ENCODE measurements around the gene ANKS1A.
"Not testable (repeated sequence)": the region's sequence is repeated elsewhere in the genome, so short reads cannot be mapped to it uniquely, and the experiment has no call there.

The ANKS1A gene, protein sequence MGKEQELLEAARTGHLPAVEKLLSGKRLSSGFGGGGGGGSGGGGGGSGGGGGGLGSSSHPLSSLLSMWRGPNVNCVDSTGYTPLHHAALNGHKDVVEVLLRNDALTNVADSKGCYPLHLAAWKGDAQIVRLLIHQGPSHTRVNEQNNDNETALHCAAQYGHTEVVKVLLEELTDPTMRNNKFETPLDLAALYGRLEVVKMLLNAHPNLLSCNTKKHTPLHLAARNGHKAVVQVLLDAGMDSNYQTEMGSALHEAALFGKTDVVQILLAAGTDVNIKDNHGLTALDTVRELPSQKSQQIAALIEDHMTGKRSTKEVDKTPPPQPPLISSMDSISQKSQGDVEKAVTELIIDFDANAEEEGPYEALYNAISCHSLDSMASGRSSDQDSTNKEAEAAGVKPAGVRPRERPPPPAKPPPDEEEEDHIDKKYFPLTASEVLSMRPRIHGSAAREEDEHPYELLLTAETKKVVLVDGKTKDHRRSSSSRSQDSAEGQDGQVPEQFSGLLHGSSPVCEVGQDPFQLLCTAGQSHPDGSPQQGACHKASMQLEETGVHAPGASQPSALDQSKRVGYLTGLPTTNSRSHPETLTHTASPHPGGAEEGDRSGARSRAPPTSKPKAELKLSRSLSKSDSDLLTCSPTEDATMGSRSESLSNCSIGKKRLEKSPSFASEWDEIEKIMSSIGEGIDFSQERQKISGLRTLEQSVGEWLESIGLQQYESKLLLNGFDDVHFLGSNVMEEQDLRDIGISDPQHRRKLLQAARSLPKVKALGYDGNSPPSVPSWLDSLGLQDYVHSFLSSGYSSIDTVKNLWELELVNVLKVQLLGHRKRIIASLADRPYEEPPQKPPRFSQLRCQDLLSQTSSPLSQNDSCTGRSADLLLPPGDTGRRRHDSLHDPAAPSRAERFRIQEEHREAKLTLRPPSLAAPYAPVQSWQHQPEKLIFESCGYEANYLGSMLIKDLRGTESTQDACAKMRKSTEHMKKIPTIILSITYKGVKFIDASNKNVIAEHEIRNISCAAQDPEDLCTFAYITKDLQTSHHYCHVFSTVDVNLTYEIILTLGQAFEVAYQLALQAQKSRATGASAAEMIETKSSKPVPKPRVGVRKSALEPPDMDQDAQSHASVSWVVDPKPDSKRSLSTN

DNA sequence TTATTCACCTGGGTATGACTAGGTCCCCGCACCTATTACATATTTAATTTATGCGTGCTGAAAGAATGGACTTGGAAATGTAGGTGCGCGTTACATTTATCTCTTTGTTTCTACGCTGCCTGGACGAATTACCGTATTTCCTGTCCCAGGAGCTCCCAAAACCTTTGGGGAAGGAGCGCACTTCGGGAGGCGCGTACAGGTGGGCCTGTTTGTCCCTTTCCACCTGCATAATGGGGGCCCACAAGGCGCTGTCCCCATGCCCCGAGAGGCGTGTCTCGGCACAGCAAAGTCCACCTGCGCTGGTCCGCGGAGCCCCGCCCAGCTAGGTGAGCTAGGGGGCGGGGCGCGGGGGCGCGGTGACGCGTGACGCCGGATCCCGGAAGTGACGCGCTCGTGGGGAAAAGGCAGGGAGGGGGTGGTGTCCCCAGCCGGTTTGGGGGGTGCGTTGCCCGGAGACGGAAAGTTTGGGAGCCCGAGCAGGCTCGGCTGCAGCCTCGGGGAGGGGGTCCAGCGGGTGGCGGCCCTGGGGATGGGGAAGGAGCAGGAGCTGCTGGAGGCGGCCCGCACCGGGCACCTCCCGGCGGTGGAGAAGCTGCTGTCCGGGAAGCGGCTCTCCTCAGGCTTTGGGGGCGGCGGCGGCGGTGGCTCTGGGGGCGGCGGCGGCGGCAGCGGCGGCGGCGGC is at the start of gene ANKS1A:
ANKS1A (plus strand) TSS at position 382 of the 682 bp plus-strand sequence; CDS start at position 530, 148 bp downstream.
- TF ChIP-seq SUZ12 (IDR thresholded peaks at IDR 0.05; ENCODE audit: extremely low read depth, insufficient read depth, insufficient read length): no peak
- no peak for TF ChIP-seq YY1 (IDR thresholded peaks at IDR 0.05; ENCODE audit: insufficient read depth, insufficient read length)
- no peak for TF ChIP-seq ZNF274 (IDR thresholded peaks at IDR 0.05; ENCODE audit: low read depth, low read length)
- H3K36me3 ChIP-seq (ENCODE audit: insufficient read depth, insufficient read length, low read length): peaks cover 11% of the 10 kb centered on the region
- peak within 1 kb of the TSS; percentile 93 for H3K9ac ChIP-seq (ENCODE audit: insufficient read length, low read depth)
- H3K4me3 ChIP-seq (ENCODE audit: insufficient read length, low read depth): peak within 1 kb of the TSS; percentile 89
- no peaks in the 10 kb centered on the region for H3K9me3 ChIP-seq (ENCODE audit: insufficient read depth, low read length)
- no peaks in the 10 kb centered on the region for H3K4me1 ChIP-seq (ENCODE audit: insufficient read depth, insufficient read length)
- no peak for DNase-seq (ENCODE audit: low read depth, low spot score)
- no peaks in the 10 kb centered on the region for H3K27me3 ChIP-seq (ENCODE audit: insufficient read depth, insufficient read length)

- no peak overlapping the region for H3K4me3 ChIP-seq (ENCODE audit: insufficient read length, low read depth)
- H3K27me3 ChIP-seq (ENCODE audit: insufficient read depth, insufficient read length): no peaks in the 10 kb centered on the region
- DNase-seq (ENCODE audit: low read depth, low spot score): no peak
- no peak for TF ChIP-seq ZNF274 (IDR thresholded peaks at IDR 0.05; ENCODE audit: low read depth, low read length)
- no peak for TF ChIP-seq SUZ12 (IDR thresholded peaks at IDR 0.05; ENCODE audit: extremely low read depth, insufficient read depth, insufficient read length)
- TF ChIP-seq YY1 (IDR thresholded peaks at IDR 0.05; ENCODE audit: insufficient read depth, insufficient read length): no peak
- no peaks in the 10 kb centered on the region for H3K9me3 ChIP-seq (ENCODE audit: insufficient read depth, low read length)
- no peak overlapping the region for H3K9ac ChIP-seq (ENCODE audit: insufficient read length, low read depth)
- H3K36me3 ChIP-seq (ENCODE audit: insufficient read depth, insufficient read length, low read length): peaks cover 13% of the 10 kb centered on the region
- no peaks in the 10 kb centered on the region for H3K4me1 ChIP-seq (ENCODE audit: insufficient read depth, insufficient read length)
These were observed 49.2 kb upstream of the ANKS1A start for GRCh38 chr6:34839666-34840352.

GRCh38 chr6:34849066-34849465 is 40.0 kb upstream of the ANKS1A start:
- not testable (repeated sequence) for H3K27me3 ChIP-seq (ENCODE audit: insufficient read depth, insufficient read length); H3K4me1 ChIP-seq (ENCODE audit: insufficient read depth, insufficient read length); H3K9ac ChIP-seq (ENCODE audit: insufficient read length, low read depth); H3K9me3 ChIP-seq (ENCODE audit: insufficient read depth, low read length); DNase-seq (ENCODE audit: low read depth, low spot score); H3K4me3 ChIP-seq (ENCODE audit: insufficient read length, low read depth); H3K36me3 ChIP-seq (ENCODE audit: insufficient read depth, insufficient read length, low read length)

DNA sequence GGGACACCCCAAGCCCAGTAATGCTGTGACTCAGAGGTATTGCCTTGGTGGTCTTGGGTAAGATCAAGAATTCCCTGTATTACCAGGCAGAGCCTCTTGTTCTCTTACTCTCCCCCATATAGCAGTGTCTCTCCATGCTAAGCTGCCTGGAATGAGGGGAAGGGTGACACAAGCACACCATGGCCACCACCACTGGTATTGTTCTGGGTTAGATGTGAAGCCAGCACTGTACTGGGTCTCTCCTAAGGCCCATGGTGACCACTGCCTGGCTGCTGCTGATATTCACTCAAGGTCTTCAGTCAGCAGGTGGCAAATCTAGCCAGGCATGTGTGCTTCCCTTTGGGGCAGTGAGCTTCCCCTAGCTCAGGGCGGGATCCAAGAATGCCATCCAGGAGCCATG is 37.7 kb upstream of the ANKS1A start:
- Histone ChIP-seq H3K4me1 (ENCODE audit: insufficient read depth, insufficient read length) (no peaks in the 10 kb centered on the region), H3K4me3 (ENCODE audit: insufficient read length, low read depth) (no peak overlapping the region), H3K9me3 (ENCODE audit: insufficient read depth, low read length) (no peaks in the 10 kb centered on the region), H3K36me3 (ENCODE audit: insufficient read depth, insufficient read length, low read length) (peaks cover 14% of the 10 kb centered on the region), H3K9ac (ENCODE audit: insufficient read length, low read depth) (no peak overlapping the region), H3K27me3 (ENCODE audit: insufficient read depth, insufficient read length) (no peaks in the 10 kb centered on the region)
- TF ChIP-seq SUZ12 (IDR thresholded peaks at IDR 0.05; ENCODE audit: extremely low read depth, insufficient read depth, insufficient read length) (no peak), ZNF274 (IDR thresholded peaks at IDR 0.05; ENCODE audit: low read depth, low read length) (no peak), YY1 (IDR thresholded peaks at IDR 0.05; ENCODE audit: insufficient read depth, insufficient read length) (no peak)
- no peak for DNase-seq (ENCODE audit: low read depth, low spot score)

GRCh38 chr6:34852406-34853085 is 36.5 kb upstream of the ANKS1A start:
- TF ChIP-seq YY1 (IDR thresholded peaks at IDR 0.05; ENCODE audit: insufficient read depth, insufficient read length) (no peak), ZNF274 (IDR thresholded peaks at IDR 0.05; ENCODE audit: low read depth, low read length) (no peak), SUZ12 (IDR thresholded peaks at IDR 0.05; ENCODE audit: extremely low read depth, insufficient read depth, insufficient read length) (no peak)
- Histone ChIP-seq H3K9ac (ENCODE audit: insufficient read length, low read depth) (no peak overlapping the region), H3K36me3 (ENCODE audit: insufficient read depth, insufficient read length, low read length) (peaks cover 22% of the 10 kb centered on the region), H3K27me3 (ENCODE audit: insufficient read depth, insufficient read length) (no peaks in the 10 kb centered on the region), H3K9me3 (ENCODE audit: insufficient read depth, low read length) (no peaks in the 10 kb centered on the region), H3K4me3 (ENCODE audit: insufficient read length, low read depth) (no peak overlapping the region), H3K4me1 (ENCODE audit: insufficient read depth, insufficient read length) (no peaks in the 10 kb centered on the region)
- DNase-seq (ENCODE audit: low read depth, low spot score): no peak

GRCh38 chr6:34855463-34855862 is 33.6 kb upstream of the ANKS1A start:
- no peak for TF ChIP-seq SUZ12 (IDR thresholded peaks at IDR 0.05; ENCODE audit: extremely low read depth, insufficient read depth, insufficient read length)
- TF ChIP-seq YY1 (IDR thresholded peaks at IDR 0.05; ENCODE audit: insufficient read depth, insufficient read length): no peak
- TF ChIP-seq ZNF274 (IDR thresholded peaks at IDR 0.05; ENCODE audit: low read depth, low read length): no peak

More at GRCh38 chr6:34855463-34855862, 33.6 kb upstream of the ANKS1A start:
- H3K9me3 ChIP-seq (ENCODE audit: insufficient read depth, low read length): no peaks in the 10 kb centered on the region
- H3K4me3 ChIP-seq (ENCODE audit: insufficient read length, low read depth): no peak overlapping the region
- no peaks in the 10 kb centered on the region for H3K4me1 ChIP-seq (ENCODE audit: insufficient read depth, insufficient read length)
- peaks cover 41% of the 10 kb centered on the region for H3K36me3 ChIP-seq (ENCODE audit: insufficient read depth, insufficient read length, low read length)
- H3K27me3 ChIP-seq (ENCODE audit: insufficient read depth, insufficient read length): no peaks in the 10 kb centered on the region
- H3K9ac ChIP-seq (ENCODE audit: insufficient read length, low read depth): no peak overlapping the region
- DNase-seq (ENCODE audit: low read depth, low spot score): no peak
